ENCODE data around the gene DCAF12.
A peak's percentile ranks its signal among the peaks of the same experiment; 100 is the strongest.
"Not testable (repeated sequence)": the region's sequence is repeated elsewhere in the genome, so short reads cannot be mapped to it uniquely, and the experiment has no call there.

Gene DCAF12

GRCh38 chr9:34059281-34059680, 67.2 kb downstream of the DCAF12 start:
- DNase-seq, result no peak

DNA sequence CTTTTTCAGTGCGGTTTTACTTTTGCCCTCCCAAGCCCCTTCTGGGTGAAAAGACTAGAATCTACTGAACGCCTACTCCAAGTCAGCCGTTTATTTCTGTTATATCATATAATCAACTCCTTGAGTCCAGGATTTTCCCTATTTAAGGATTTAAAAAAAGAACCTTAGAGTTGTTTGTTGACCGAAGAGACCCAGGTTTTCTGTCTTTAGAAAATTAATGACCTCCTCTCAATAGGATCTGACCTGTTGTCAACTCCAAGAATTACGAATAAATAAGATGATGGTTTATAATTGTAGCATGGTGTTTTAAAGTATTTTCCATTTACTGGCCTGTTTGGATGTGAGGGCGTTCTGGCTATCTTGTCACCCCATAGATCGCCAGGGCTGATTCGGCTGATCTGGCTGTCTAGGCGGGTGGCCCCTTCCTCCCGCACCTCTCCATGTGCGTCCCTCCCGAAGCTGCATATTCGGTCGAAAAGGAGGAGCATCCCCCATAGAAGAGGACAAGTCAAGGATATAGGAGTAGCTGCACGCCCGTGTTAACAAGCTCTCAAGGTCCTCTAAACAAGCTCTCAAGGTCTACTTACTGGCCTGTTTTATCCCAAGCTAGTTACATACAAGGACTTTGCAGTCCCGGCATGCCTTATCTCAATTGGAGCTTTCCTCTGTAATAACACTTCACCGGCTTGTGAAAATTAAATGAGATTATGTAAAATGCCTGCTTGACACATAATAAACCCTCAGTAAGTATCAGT, 76.7 kb downstream of the DCAF12 start:
- no peak for DNase-seq

DNA sequence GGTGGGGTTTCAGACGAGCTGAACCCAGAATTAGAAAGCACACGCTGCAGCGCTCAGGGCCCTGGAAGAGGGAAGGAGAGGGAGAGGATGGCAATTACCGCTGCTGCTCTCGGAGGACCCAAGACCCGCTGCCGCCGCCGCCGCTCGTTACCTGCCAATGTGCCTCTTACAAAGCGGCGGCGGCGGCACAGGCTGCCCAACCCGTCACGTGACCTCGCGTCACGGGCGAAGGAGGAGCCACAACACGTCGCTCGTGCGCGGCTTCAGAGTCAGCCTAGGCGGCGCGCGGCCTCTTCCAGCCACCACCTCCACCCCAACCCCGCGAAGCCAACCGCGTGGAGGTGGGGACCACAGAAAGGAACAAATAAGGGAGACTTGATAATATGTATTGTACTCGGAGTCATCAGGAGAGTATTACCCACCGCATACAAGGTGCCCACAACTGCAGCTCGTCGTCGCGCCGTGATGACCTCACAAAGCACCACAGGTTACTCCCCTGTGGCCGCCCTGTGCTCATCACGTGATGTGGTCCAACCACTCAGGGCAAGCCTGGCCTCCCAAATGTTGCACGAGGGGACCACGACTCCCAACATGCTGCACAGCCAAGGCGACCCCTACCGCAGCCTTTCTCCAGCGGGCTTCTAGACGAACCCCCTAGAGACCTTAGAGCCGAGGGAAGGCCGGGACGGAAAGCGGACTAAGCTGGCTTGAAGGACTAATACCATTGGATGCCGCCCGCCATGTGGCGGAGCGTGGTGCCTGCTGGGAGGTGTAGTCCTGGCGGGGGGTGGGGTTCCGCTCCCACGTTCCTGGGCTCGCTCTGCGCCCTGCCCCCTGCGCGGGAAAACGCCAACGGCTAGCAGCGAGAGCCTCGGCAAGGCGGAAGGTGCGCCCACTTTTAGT, 77.5 kb downstream of the DCAF12 start, which contains the start of gene UBAP2:
Gene UBAP2, minus strand, starts transcription at position 161 of the 903 bp plus-strand sequence. CDS start 31,739 bp downstream, outside the sequence.
- DNase-seq, result peak; percentile 97 to 98

DNA sequence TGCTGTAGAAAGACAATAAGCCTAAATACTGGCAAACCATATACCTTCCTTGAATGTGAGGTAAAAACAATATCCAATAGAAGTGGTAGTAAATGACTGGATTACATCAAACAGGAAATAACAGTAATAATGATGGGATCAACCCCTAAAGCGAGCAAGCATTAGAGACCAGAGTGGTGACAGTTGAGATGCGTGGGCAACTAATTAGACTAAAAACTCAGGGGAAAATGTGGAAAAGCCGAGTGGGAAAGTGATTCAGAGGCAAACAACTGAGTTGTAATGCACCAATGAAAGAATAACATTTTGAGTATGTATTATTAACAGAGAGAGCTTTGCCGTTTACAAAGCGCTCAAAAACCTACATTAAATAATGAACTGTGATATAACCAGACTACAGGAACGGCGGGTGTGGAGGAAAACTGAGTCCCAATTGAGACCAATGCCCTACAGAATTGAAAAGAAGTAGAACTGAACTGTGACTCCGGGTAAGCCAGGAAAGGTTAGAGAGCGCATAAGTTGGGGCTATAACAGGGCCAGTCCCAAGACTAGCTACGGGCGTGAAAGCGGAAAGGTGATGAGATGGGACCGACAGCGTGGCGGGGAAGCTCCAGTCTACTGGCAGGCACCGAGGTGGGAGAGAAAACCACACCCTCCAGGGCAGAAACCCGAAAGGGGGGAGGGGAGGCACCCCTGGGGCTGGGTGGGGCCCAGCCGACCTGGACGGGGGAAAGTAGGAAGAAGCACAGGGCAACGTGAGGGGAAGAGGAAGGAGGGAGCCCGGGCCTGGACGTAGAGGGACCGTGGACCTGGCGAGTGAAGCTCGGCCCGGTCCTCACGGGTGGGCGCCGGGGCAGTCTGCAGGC, 78.4 kb downstream of the DCAF12 start:
- DNase-seq, result peak; percentile 65 to 70

GRCh38 chr9:34046784-34047379, 79.6 kb downstream of the DCAF12 start:
- DNase-seq, result peak; percentile 4 to 17

- DNase-seq, result no peak
Observed at GRCh38 chr9:34045903-34046302, 80.6 kb downstream of the DCAF12 start.

- not testable (repeated sequence) for DNase-seq
Observed at GRCh38 chr9:34042074-34042473, 84.4 kb downstream of the DCAF12 start.

DNA sequence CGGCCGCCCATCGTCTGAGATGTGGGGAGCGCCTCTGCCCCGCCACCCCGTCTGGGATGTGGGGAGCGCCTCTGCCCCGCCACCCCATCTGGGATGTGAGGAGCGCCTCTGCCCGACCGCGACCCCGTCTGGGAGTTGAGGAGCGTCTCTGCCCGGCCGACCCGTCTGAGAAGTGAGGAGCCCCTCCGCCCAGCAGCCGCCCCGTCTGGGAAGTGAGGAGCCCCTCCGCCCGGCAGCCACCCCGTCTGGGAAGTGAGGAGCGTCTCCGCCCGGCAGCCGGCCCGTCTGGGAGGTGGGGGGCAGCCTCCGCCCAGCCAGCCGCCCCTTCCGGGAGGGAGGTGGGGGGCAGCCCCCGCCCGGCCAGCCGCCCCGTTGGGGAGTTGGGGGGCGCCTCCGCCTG, 87.6 kb downstream of the DCAF12 start:
- not testable (repeated sequence) for DNase-seq

DNA sequence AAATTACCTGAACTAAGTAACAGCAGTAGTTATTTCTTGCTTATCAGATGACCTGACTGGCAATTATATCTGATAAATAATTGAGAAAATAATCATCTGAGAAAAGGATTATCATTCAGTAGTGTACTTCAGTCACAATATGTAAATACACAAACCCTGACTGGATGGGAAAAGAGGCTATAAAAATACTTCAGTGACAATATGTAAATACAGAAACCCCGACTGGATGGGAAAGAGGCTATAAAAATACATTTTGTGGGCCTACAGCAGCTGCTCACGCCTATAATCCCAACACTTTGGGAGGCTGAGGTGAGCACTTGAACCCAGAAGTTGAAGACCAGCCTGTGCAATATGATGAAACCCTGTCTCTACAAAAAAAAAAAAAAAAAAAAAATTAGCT, 88.9 kb downstream of the DCAF12 start:
- no peak for DNase-seq

DNA sequence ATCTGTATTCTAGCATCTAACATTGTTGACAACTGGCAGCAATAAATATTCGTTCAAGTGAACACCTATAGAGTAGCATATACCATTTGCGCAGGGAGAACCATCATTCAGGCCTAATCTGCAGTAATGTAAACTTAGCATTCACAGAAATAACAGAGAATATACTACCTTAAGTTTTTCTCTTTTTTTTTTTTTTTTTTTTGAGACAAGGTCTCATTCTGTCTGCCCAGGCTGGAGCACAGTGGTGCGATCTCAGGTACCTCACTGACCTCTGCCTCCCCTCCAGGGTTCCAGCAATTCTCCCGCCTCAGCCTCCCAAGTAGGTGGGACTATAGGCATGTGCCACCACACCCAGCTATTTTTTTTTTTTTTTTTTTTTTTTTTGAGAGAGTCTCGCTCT, 89.9 kb downstream of the DCAF12 start:
- no peak for DNase-seq

All from activated CD4-positive, alpha-beta T cell treated with anti-CD3 and anti-CD28 coated beads, Interleukin-2, amount 50 U/mL, for 48 hours (primary cell).